ENCODE results near the gene CNPPD1.

DNA sequence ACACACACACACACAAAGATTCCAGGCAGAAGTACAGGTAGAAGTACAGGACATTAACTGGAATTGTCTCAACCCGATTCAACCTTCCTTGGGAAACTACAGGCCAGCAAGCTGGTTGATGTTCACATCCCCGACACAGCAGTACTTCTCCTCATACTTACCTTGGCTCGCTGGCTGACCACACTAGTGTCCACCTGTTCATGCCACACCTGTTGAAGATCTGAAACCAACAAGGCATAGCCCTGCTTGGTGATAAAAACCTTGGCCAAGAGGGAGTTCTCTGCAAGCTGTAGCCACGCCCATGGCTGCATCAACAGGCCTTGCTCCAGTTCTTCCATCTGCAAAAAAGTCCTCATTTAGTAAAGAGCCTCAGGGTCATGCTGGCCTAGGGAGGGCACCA, 18.7 kb downstream of the CNPPD1 start:
- TF ChIP-seq CTCF (IDR thresholded peaks at IDR 0.05; ENCODE audit: low read depth, low read length) (no peak), EZH2phosphoT487 (IDR thresholded peaks at IDR 0.05; ENCODE audit: low read depth) (no peak)
